GM20000 (cell line): ENCODE data around the gene PSRC1.
"Not testable (repeated sequence)": the region's sequence is repeated elsewhere in the genome, so short reads cannot be mapped to it uniquely, and the experiment has no call there.

Experiments
- DNase-seq: peaks from one replicate; pipeline ENCODE4 v3.0.0; 2012; ENCODE audit warnings: low spot score
- TF ChIP-seq, protein P1 (sequence below): IDR thresholded peaks from 2 replicates; pipeline ENCODE4 v1.5.1; 2012; ENCODE audit warnings: mild to moderate bottlenecking, control low read depth; ENCODE audit errors: extremely low read depth, missing control alignments

Gene PSRC1

DNA sequence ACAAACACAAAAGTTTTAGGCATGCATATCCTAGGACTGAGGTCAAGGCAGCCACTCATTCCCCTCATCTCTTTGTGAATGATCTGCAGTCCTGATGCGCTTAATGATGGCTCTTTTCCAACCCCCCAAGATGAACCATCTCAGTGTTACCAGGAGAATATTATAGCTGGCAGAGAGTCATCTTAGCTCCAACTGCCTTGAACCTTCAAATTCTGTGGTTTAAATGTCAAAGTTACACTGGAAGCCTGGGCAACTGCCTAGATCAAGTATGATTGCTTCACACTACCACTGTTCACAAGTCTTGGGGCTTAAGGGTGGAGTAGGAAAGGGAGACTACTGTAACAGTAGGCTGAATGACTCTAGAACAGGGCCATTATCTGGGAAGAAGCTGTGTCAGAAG lies 31.9 kb upstream of the PSRC1 start:
- no peak for DNase-seq
- TF ChIP-seq, protein P1, sequence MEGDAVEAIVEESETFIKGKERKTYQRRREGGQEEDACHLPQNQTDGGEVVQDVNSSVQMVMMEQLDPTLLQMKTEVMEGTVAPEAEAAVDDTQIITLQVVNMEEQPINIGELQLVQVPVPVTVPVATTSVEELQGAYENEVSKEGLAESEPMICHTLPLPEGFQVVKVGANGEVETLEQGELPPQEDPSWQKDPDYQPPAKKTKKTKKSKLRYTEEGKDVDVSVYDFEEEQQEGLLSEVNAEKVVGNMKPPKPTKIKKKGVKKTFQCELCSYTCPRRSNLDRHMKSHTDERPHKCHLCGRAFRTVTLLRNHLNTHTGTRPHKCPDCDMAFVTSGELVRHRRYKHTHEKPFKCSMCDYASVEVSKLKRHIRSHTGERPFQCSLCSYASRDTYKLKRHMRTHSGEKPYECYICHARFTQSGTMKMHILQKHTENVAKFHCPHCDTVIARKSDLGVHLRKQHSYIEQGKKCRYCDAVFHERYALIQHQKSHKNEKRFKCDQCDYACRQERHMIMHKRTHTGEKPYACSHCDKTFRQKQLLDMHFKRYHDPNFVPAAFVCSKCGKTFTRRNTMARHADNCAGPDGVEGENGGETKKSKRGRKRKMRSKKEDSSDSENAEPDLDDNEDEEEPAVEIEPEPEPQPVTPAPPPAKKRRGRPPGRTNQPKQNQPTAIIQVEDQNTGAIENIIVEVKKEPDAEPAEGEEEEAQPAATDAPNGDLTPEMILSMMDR: no peak

DNA sequence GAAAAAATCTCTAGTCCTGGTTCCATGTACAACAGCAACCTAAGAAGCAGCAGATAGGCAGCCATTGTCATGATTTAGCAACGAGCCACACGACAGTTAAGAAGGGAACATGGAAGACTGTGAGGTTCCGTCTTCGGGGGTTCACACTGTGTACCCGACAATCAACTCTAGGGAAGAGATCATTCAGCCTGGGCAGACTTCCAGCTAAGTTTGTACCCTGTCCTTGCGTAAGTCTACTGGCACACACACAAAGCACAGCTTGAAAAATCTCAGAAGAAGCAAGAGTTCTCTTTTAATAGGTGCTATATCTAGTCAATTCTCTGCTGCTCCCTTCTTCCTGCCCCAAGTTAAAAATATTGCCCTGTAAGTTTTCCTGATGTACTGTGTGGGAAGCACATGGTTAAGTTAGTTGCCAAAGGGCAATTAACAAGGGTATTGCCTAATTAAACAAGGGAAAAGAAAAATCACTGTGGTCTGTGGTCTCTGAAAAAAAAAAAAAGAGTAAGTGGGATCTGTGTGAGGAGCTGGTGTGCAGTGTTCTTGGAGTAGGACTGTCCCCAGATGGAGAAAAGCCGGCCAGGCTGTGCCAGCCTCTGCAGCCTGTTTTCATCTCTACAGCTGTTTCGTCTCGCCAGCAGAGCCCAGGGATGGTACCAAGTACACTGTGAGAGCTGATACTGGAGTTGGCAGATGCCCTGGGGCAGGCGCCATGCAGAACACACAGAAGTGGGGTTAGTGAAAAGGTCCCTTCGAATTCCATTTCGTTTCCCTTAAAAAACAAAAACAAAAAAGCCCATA lies 30.2 kb upstream of the PSRC1 start:
- TF ChIP-seq, protein P1: no peak
- DNase-seq: no peak

DNA sequence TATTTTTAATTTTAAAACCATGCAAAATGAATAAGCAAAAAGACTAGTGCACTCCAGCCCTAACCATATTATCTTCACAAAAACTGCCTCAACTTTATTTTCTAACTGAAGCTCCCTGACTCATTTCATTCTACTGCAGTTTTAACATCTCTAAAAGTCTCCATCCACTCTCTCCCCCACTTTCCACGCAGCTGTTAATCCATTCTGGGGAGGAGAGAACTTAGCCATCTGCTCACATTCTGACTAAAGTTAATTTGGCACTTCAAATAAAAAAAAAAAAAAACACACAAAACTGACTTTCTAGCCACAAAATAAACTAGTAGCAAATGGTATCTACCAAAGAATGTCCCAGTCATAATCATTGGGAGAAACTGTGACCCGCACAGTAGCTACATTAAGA lies 29.3 kb upstream of the PSRC1 start:
- TF ChIP-seq, protein P1: no peak

DNA sequence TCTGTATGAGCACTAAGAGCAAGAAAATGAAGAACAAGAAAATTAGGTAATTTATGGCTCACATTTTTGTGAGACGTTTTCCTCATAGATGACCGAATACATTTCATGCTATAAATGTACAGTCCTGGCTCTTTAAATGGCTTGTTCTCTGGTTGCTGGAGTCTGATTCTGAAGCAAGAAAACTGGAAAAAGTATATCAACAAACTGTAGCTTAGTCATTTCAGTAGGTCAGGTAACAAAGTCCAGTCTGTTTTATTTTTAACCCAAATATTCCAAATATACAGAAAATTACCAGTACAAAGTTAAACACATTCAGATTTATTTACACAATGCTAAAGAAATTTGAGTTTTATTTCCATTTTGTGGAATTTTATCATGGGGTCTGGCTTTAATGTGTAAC lies 26.4 kb upstream of the PSRC1 start:
- TF ChIP-seq, protein P1: no peak
- DNase-seq: no peak

More for the DNA sequence above, 29.3 kb upstream of the PSRC1 start:
- no peak for DNase-seq

DNA sequence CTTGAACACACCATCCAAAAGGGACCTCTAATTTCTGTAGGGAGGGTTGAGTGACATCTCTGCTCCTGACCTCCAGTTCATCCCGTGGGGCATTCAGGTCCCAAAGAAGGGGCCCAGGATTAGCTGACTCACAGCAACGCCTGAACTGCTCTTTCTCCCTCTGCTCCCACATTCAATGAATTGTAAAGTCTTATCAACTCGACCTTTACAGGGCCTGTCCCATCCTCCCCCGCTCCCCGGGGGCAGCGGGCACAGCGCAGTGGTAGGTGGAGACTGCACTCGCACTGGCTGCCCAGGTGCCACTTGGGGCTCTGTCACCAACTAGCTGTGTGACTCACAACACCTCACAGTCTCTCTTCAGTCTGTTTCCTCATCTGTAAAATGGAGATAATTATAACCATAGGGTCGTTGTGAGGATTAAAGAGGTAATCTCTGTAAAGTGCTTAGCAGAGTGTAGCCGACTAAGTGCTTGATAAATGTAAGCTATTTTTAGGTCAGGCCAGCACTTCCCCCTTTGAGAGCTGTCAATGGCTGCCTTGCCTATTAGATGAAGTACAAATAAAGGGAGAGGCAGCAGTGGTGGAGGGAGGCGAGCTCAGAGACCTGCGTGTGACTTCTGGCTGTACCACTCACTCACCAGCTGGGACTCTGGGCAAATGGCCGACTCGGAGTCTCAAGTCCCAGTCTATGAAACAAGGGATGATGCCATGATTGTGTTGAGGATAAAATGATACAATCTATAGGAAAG lies 24.5 kb upstream of the PSRC1 start:
- TF ChIP-seq, protein P1: no peak
- DNase-seq: no peak

DNA sequence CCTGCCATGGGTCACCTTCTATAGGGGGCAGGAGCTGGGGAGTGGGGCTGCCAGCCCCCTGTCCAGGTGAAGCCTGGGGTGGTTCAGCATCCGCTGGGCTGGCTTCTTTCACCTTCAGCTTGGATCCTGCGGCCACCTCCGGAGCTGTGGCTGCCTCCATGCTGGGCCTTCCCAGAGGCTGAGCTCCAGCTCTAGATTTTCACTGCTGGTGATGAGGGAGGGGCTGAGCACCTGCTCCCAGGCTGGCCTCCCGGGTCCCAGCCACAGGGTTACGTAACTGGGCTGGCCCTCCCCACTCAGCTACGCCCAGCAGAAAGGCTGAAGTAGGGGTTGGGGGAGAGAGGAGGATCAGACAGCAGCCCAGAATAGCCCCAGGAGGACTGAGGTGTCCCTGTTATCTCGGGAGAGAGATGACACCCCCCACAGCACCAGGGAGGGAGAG lies 23.9 kb upstream of the PSRC1 start, which contains the start of gene MYBPHL:
Gene MYBPHL, minus strand, starts transcription at position 180 of the 442 bp plus-strand sequence. Its CDS starts 20 bp downstream, at position 160.
- DNase-seq: no peak
- TF ChIP-seq, protein P1: no peak

DNA sequence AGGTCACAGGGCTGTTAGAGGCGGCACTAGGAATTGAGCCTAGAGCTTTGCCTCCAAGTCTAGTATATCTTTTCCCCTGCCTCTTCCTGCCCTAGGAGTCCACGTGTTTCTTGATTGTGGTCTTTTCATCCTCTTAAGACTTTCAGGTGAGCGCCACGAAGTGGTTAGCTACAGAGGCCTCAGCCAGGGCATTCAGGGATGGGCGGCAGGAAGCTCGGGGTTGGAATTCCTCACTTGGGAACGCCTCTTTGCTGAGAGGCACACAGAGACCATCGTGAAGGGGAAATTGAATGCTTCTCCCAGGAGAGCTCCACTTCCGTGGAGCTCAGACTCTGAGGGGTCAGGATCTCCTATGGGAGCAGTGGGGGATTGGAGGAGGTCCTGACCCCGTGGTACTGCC lies 23.0 kb upstream of the PSRC1 start:
- not testable (repeated sequence) for DNase-seq
